Neutrophil (primary cell): ENCODE results near the gene RPS6KC1.

Source experiments
- H3K27ac ChIP-seq: fragments of 200-600 bp; sonication (generic); 2 replicates; pipeline ENCODE4 v1.5.1; 2016; ENCODE audit warnings: mild to moderate bottlenecking, moderate library complexity
- H3K27me3 ChIP-seq: fragments of 200-600 bp; sonication (generic); 2 replicates; pipeline ENCODE4 v1.6.0; 2016; ENCODE audit warnings: mild to moderate bottlenecking
- H3K36me3 ChIP-seq: fragments of 200-600 bp; sonication (generic); 2 replicates; pipeline ENCODE4 v1.5.1; 2017
- H3K4me1 ChIP-seq, 2 experiments: fragments of 200-600 bp in 1 of 2; sonication (generic) in 1 of 2; 1 replicate in 1 of 2; 2 replicates in 1 of 2; pipeline versions ENCODE4 v1.5.1 to v1.6.1; 2013 to 2016; ENCODE audit warnings: low read depth in 1 of 2, low read length in 1 of 2, mild to moderate bottlenecking in 1 of 2, moderate library complexity in 1 of 2; ENCODE audit not compliant: control insufficient read depth in 1 of 2, insufficient read depth in 1 of 2
- H3K4me3 ChIP-seq, 2 experiments: fragments of 200-600 bp in 1 of 2; sonication (generic) in 1 of 2; 1 replicate in 1 of 2; 2 replicates in 1 of 2; pipeline ENCODE4 v1.5.1; 2013 to 2016; ENCODE audit warnings: low read depth in 1 of 2, low read length in 1 of 2, mild to moderate bottlenecking in 1 of 2, moderate library complexity in 1 of 2
- H3K9me3 ChIP-seq: fragments of 200-600 bp; sonication (generic); 2 replicates; pipeline ENCODE4 v1.5.1; 2016
- TF ChIP-seq, protein P1 (sequence below): fragments of 200-600 bp; sonication (generic); IDR thresholded peaks from 2 replicates; pipeline ENCODE4 v1.5.1; 2016; ENCODE audit warnings: antibody characterized with exemption

The RPS6KC1 gene

DNA sequence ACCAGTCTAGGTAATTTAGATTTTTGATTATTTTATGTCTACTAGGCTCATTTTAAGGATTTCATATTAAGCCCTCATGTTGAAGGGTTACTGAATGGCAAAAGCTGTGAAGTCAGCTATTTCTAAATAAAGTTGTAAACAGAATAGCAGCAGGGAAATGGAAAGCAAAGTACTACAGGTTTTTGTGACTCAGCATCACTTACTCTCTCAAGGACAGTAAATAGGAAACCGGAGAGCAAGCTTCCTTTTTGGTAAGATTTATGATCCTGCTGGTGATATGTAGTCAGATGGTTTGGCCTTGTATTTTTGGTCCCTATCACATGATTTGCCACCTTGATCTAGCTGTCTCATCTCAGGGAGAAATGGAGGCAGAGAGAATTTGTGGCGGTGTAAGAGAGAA, 226.0 kb downstream of the RPS6KC1 start:
- TF ChIP-seq, protein P1, sequence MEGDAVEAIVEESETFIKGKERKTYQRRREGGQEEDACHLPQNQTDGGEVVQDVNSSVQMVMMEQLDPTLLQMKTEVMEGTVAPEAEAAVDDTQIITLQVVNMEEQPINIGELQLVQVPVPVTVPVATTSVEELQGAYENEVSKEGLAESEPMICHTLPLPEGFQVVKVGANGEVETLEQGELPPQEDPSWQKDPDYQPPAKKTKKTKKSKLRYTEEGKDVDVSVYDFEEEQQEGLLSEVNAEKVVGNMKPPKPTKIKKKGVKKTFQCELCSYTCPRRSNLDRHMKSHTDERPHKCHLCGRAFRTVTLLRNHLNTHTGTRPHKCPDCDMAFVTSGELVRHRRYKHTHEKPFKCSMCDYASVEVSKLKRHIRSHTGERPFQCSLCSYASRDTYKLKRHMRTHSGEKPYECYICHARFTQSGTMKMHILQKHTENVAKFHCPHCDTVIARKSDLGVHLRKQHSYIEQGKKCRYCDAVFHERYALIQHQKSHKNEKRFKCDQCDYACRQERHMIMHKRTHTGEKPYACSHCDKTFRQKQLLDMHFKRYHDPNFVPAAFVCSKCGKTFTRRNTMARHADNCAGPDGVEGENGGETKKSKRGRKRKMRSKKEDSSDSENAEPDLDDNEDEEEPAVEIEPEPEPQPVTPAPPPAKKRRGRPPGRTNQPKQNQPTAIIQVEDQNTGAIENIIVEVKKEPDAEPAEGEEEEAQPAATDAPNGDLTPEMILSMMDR: no peak
- Histone ChIP-seq H3K9me3 (no peaks in the 10 kb centered on the region), H3K27me3 (no peaks in the 10 kb centered on the region), H3K4me3 (no peak overlapping the region), H3K36me3 (no peaks in the 10 kb centered on the region), H3K4me1 (peaks cover 8 to 9% of the 10 kb centered on the region in 2 experiments), H3K27ac (no peak overlapping the region)

DNA sequence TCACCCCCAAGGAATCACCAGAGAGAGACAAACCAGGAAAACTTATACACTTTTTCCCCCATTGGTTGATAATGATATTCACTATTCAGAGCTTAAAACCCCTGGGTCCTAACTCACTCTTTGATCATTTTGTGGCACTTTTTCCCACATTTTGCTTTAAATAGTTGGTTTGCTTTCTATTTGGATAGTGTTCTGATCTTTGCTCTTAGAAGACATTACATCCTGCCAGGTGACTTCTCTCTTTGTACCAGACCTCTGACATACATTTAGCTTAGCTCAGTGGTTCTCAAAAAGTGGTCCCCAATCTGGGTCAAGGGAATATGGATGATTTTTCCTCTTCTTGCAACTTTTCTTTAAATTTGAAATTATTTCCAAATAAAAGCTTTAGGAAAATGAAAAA, 228.4 kb downstream of the RPS6KC1 start:
- Histone ChIP-seq H3K4me1 (peaks cover under 1% of the 10 kb centered on the region in 2 experiments), H3K9me3 (no peaks in the 10 kb centered on the region), H3K4me3 (no peak overlapping the region), H3K27me3 (no peaks in the 10 kb centered on the region), H3K27ac (no peak overlapping the region), H3K36me3 (no peaks in the 10 kb centered on the region)
- TF ChIP-seq, protein P1: no peak

DNA sequence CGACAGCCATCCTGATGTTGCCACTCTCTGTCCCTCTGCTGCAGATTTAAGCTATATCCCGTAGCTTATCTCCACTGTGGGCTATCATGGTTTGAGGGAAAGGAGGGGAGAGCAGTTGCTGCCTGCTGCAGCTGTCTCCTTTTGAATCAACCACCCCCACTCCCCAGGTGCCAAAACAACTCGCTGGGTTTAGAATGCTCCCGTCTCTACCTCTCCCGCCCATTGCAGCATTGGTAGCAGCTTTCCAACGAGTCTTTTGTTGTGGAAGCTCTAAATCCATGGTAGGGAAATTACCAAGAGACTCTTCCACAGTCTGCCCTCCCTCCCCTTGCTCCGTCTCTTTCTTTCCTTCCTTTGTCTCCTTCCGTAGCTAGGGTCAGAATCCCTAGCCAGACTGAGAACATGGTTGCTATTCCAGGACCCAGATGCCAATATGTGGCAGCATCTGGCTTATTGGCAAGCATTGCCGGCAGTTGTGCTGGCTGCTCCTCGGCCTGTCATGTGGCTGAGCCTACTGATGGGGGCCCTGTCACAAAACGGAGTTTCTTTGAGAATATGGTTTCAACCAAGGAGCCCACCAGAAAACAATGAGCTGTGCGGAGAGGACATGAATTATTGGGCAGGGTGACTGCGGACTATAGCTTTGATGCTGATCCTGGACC, 230.7 kb downstream of the RPS6KC1 start:
- H3K27me3 ChIP-seq: no peaks in the 10 kb centered on the region
- no peak overlapping the region for H3K27ac ChIP-seq

DNA sequence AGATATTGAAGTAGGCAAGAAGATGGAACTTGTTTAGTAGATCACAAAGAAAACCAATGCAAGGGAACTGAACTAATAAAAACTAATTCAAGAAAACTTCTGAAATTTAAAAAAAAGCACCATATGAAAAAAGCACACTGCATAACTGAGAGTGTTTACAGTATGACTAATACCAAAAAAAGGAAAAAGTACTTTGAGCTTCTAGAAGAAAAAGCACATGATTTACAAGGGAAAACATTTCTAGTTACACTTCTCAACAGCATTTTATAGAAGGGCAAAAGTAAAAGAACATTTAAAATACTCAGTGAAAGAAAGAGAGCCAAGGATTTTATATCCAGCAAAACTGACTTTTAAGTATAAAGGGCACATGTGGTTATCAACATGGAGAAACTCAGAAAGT, 233.6 kb downstream of the RPS6KC1 start:
- TF ChIP-seq, protein P1: no peak
- no peaks in the 10 kb centered on the region for H3K9me3 ChIP-seq
- no peaks in the 10 kb centered on the region for H3K27me3 ChIP-seq
- H3K36me3 ChIP-seq: no peaks in the 10 kb centered on the region
- H3K4me3 ChIP-seq: no peak overlapping the region
- H3K4me1 ChIP-seq: no peaks in the 10 kb centered on the region
- no peak overlapping the region for H3K27ac ChIP-seq

More for the DNA sequence above, 230.7 kb downstream of the RPS6KC1 start:
- TF ChIP-seq, protein P1: no peak
- H3K4me1 ChIP-seq: no peaks in the 10 kb centered on the region
- H3K9me3 ChIP-seq: no peaks in the 10 kb centered on the region
- H3K4me3 ChIP-seq: no peak overlapping the region
- H3K36me3 ChIP-seq: no peaks in the 10 kb centered on the region

DNA sequence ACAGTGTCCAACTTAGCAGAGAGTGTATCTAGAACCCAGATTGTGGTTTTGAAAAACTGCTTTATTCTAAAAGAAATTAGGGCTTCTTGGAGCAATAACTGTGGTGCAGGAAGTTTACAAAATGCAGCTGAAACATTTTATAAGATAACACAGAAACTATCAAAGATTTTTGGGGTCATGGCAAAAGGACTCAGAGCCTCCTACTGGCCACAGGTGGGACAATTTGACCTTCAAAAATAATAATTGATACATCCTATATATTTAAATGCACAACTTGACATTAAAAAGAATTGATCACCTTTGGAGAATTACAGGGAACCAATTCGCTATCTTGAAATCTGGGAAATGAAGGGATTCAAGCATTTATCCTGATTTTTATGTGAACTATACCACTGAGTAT, 235.2 kb downstream of the RPS6KC1 start:
- Histone ChIP-seq H3K36me3 (no peaks in the 10 kb centered on the region), H3K27me3 (no peaks in the 10 kb centered on the region), H3K4me3 (no peak overlapping the region), H3K9me3 (no peaks in the 10 kb centered on the region), H3K4me1 (no peaks in the 10 kb centered on the region), H3K27ac (no peak overlapping the region)
- TF ChIP-seq, protein P1: no peak

DNA sequence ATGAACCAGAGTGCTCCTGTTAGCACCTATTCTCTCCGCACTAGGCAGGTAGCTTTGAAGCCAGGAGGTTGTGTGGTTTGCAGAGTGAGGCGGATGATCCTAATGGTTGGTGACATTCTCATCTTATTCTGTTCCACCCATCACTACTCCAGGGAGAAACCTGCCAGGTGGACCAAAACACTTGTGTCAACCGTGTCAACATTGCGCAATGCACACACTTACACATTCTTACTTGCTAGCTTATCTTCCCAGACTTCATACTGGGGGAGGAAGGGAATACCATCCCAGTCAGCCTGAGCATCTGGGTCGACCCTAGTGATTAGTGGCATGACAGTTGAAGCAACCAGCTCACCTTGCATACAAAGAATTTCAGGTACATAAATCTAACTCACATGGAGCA, 236.9 kb downstream of the RPS6KC1 start:
- H3K36me3 ChIP-seq: no peaks in the 10 kb centered on the region
- no peaks in the 10 kb centered on the region for H3K27me3 ChIP-seq
- H3K9me3 ChIP-seq: no peaks in the 10 kb centered on the region
- TF ChIP-seq, protein P1: no peak
- H3K4me1 ChIP-seq: no peaks in the 10 kb centered on the region
- no peak overlapping the region for H3K27ac ChIP-seq
- H3K4me3 ChIP-seq: no peak overlapping the region
